Osteocyte (in vitro differentiated cells): ENCODE measurements around the gene RIN2. TPM values are rescaled to one million over a fixed set of nuclear protein-coding genes. Genes with fewer than 3 reads are reported as not detected.

ENCODE experiments used
- DNase-seq: peaks from one replicate; pipeline ENCODE4 v3.0.0; 2021; ENCODE audit warnings: mixed read lengths; ENCODE audit not compliant: unreplicated experiment; ENCODE audit errors: extremely low spot score
- H3K27ac Mint-ChIP-seq: one replicate; pipeline ENCODE4 v1.8.0; 2021; ENCODE audit warnings: mild to moderate bottlenecking, mixed read lengths; ENCODE audit not compliant: unreplicated experiment
- H3K27me3 Mint-ChIP-seq: one replicate; pipeline ENCODE4 v1.8.0; 2021; ENCODE audit warnings: mixed read lengths; ENCODE audit not compliant: unreplicated experiment
- H3K36me3 Mint-ChIP-seq: one replicate; pipeline ENCODE4 v1.8.0; 2021; ENCODE audit warnings: mixed read lengths; ENCODE audit not compliant: unreplicated experiment
- H3K4me1 Mint-ChIP-seq: one replicate; pipeline ENCODE4 v1.8.0; 2021; ENCODE audit warnings: mixed read lengths; ENCODE audit not compliant: unreplicated experiment
- H3K4me3 Mint-ChIP-seq: one replicate; pipeline ENCODE4 v1.8.0; 2021; ENCODE audit warnings: mild to moderate bottlenecking, moderate library complexity, mixed read lengths; ENCODE audit not compliant: unreplicated experiment
- H3K9me3 Mint-ChIP-seq: one replicate; pipeline ENCODE4 v1.8.0; 2021; ENCODE audit warnings: mixed read lengths; ENCODE audit not compliant: unreplicated experiment
- CTCF ChIP-seq: fragments of 200-600 bp; sonication (generic); IDR thresholded peaks from 2 replicates; pipeline ENCODE4 v1.5.0; 2021; ENCODE audit warnings: antibody characterized with exemption, mild to moderate bottlenecking, moderate library complexity
- total RNA-seq: library from RNA; stranded (reverse); gene quantifications from 2 replicates; pipeline ENCODE4 v1.2.1, GENCODE V29; 2021

RIN2 gene
- total RNA-seq, 1 donor from 2014 or later, result 47.0 TPM

GRCh38 chr20:19784511-19785172 is 26.6 kb downstream of the RIN2 start:
- H3K27me3 Mint-ChIP-seq, result no peaks in the 10 kb centered on the region
- TF ChIP-seq CTCF, result peak; percentile 85
- H3K27ac Mint-ChIP-seq, result peak overlapping the region; percentile 92
- DNase-seq, result peak; percentile 87
- H3K36me3 Mint-ChIP-seq, result peaks cover 9% of the 10 kb centered on the region
- peak overlapping the region; percentile 44 for H3K4me3 Mint-ChIP-seq
- H3K9me3 Mint-ChIP-seq, result no peaks in the 10 kb centered on the region
- peaks cover 54% of the 10 kb centered on the region for H3K4me1 Mint-ChIP-seq

- Mint-ChIP-seq H3K9me3 (no peaks in the 10 kb centered on the region), H3K27me3 (no peaks in the 10 kb centered on the region), H3K4me3 (peak overlapping the region; percentile 37), H3K27ac (peak overlapping the region; percentile 92), H3K4me1 (peaks cover 48% of the 10 kb centered on the region), H3K36me3 (peaks cover 11% of the 10 kb centered on the region)
- no peak for TF ChIP-seq CTCF
- no peak for DNase-seq
Measured at GRCh38 chr20:19785173-19785982, 27.3 kb downstream of the RIN2 start.

DNA sequence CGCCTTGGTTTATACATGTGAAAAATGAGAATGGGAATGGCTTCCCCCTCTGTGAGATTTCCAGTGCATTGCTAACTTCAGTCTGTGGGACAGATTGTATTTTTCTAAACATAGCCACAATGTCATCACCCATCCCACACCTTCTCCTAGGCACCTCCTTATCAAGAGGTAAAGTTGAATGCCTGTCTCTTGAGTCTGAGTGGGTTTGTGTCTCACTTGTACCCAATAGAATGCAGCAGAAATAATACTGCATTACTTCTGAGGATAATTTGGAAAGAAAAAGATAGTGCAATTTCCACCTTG is 27.9 kb downstream of the RIN2 start:
- no peaks in the 10 kb centered on the region for H3K9me3 Mint-ChIP-seq
- peaks cover 50% of the 10 kb centered on the region for H3K4me1 Mint-ChIP-seq
- H3K4me3 Mint-ChIP-seq, result no peak overlapping the region
- no peak for DNase-seq
- H3K27ac Mint-ChIP-seq, result peak overlapping the region; percentile 92
- H3K36me3 Mint-ChIP-seq, result peaks cover 11% of the 10 kb centered on the region
- TF ChIP-seq CTCF, result no peak
- H3K27me3 Mint-ChIP-seq, result no peaks in the 10 kb centered on the region

DNA sequence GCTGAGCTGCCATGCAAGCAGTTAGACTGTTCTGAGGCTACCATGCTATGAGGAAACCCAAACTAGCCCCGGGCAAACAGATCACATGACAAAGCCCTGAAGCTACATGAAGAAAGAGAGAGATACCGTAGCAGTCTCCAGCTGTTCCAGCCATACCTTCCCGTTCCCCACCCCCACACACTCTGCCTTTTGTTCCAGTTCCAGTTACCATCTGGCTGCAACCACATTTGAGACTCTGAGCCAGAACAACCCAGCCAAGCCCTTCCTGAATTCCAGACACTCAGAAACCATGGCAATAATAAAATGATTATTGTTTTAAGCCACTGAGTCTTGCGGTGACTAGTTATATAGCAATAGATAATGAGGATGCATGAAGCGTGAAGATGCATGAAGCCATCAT is 28.3 kb downstream of the RIN2 start:
- H3K4me1 Mint-ChIP-seq, result peaks cover 50% of the 10 kb centered on the region
- no peak for DNase-seq
- peak overlapping the region; percentile 5 for H3K4me3 Mint-ChIP-seq
- no peaks in the 10 kb centered on the region for H3K27me3 Mint-ChIP-seq
- peak overlapping the region; percentile 92 for H3K27ac Mint-ChIP-seq
- TF ChIP-seq CTCF, result no peak
- H3K9me3 Mint-ChIP-seq, result no peaks in the 10 kb centered on the region
- peaks cover 11% of the 10 kb centered on the region for H3K36me3 Mint-ChIP-seq

DNA sequence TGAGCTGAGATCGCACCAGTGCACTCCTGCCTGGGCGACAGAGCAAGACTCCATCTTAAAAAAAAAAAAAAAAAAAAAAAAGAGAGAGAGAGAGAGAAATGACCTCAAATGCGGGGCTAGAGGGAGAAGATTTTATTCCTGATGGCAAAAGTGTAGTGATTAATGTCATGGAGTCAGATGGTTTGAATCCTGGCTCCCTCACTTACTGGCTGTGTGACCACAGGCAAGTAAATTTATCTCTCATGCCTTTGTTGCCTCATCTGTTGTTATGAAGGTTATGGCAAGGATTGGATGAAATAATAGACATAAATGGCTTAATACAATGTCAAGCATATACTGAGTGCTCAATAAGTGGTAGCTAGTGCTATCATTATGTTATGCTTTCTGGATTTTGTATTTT is 29.3 kb downstream of the RIN2 start:
- H3K4me1 Mint-ChIP-seq, result peaks cover 50% of the 10 kb centered on the region
- TF ChIP-seq CTCF, result no peak
- no peak overlapping the region for H3K4me3 Mint-ChIP-seq
- no peak for DNase-seq
- no peaks in the 10 kb centered on the region for H3K27me3 Mint-ChIP-seq
- H3K9me3 Mint-ChIP-seq, result no peaks in the 10 kb centered on the region
- peak overlapping the region; percentile 92 for H3K27ac Mint-ChIP-seq
- H3K36me3 Mint-ChIP-seq, result peaks cover 17% of the 10 kb centered on the region
